K562 (cell line): ENCODE results near the gene SEMA3C. TPM values are rescaled to one million over a fixed set of nuclear protein-coding genes. Genes with fewer than 3 reads are reported as not detected.

Experiments used
- ATAC-seq: fragments of 200-7000 bp; cut with Tn5 transposase; 3 replicates; pipeline ENCODE4 v1.9.1; 2020; ENCODE audit warnings: moderate library complexity
- BruUV-seq: library from RNA; stranded (reverse); fragments of 400-500 nt; replicated peaks from 2 replicates; lab custom pipeline; 2021; lab: Mats Ljungman, UMichigan
- CTCF ChIA-PET: fragments of 300-600 bp; formaldehyde crosslinking; extraction: SDS; loops from one replicate; lab custom pipeline; 2021; ENCODE audit warnings: low intra/inter-chr PET ratio; lab: Yijun Ruan, JAX
- POLR2A ChIA-PET: fragments of 300-600, 350-650 bp; sonication (Branson Sonifier 250); formaldehyde crosslinking; extraction: SDS; loops from one replicate; lab custom pipeline; 2021; ENCODE audit warnings: antibody characterized with exemption, inconsistent platforms; lab: Yijun Ruan, JAX
- DNase-seq, 4 experiments: peaks; one replicate each; pipeline versions ENCODE4 v3.0.0 to v3.0.0-alpha.2; 2011 to 2018; ENCODE audit warnings: low spot score in 3 of 4, mixed read lengths in 3 of 4; ENCODE audit errors: extremely low read depth in 1 of 4
- FAIRE-seq: peaks from 2 replicates; lab custom pipeline; 2011; peaks lifted over from hg19 to GRCh38; lab: Jason Lieb, UNC
- H2AFZ ChIP-seq: 2 replicates; pipeline ENCODE4 v1.6.0; 2011; ENCODE audit warnings: low read depth, low read length, control low read depth, inconsistent platforms
- H3K27ac ChIP-seq: fragments of 200-600 bp; 3 replicates; pipeline ENCODE4 v1.8.0; 2011; ENCODE audit warnings: low read depth, mild to moderate bottlenecking, control low read depth, inconsistent platforms, low read length, moderate library complexity, mixed read lengths; ENCODE audit errors: extremely low read depth
- H3K27me3 ChIP-seq, 2 experiments: fragments of 300-600 bp in 1 of 2; 2 replicates in 1 of 2; 3 replicates in 1 of 2; pipeline versions ENCODE4 v1.6.0 to v1.8.0; 2011; ENCODE audit warnings: inconsistent platforms in 2 of 2, low read length in 2 of 2, mild to moderate bottlenecking in 1 of 2, mixed read lengths in 1 of 2, moderate library complexity in 1 of 2; ENCODE audit not compliant: control insufficient read depth in 2 of 2, insufficient read depth in 2 of 2
- H3K36me3 ChIP-seq: fragments of 300-600 bp; 3 replicates; pipeline ENCODE4 v1.8.0; 2011; ENCODE audit warnings: mild to moderate bottlenecking, low read length, inconsistent platforms; ENCODE audit not compliant: control insufficient read depth, insufficient read depth
- H3K4me1 ChIP-seq, 2 experiments: fragments of 200-600 bp in 1 of 2; replicated peaks in 1 of 2; 2 replicates in 1 of 2; 3 replicates in 1 of 2; pipeline versions ENCODE4 v1.5.1 to v1.8.0; 2011; ENCODE audit warnings: inconsistent platforms in 2 of 2, low read length in 2 of 2, mild to moderate bottlenecking in 1 of 2, mixed read lengths in 1 of 2, moderate library complexity in 1 of 2; ENCODE audit not compliant: control insufficient read depth in 2 of 2, insufficient read depth in 2 of 2
- H3K4me2 ChIP-seq: 2 replicates; pipeline ENCODE4 v1.6.1; 2011; ENCODE audit warnings: low read length, control low read depth, inconsistent platforms, mixed read lengths; ENCODE audit not compliant: insufficient read depth
- H3K4me3 ChIP-seq: fragments of 200-600 bp; sonication (generic), shearing (Covaris generic); 2 replicates; pipeline ENCODE4 v1.5.1; 2016; ENCODE audit warnings: control low read depth, inconsistent platforms
- H3K79me2 ChIP-seq: fragments of 200-600 bp; 3 replicates; pipeline ENCODE4 v1.8.0; 2011; ENCODE audit warnings: low read length, inconsistent platforms; ENCODE audit not compliant: control insufficient read depth, insufficient read depth
- H3K9ac ChIP-seq, 2 experiments: 2 replicates each; pipeline versions ENCODE4 v1.6.0 to v1.6.1; 2011; ENCODE audit warnings: low read depth in 2 of 2, low read length in 2 of 2, control low read depth in 1 of 2, inconsistent platforms in 1 of 2, mild to moderate bottlenecking in 1 of 2, mixed read lengths in 1 of 2; ENCODE audit not compliant: insufficient read depth in 1 of 2
- H3K9me1 ChIP-seq: one replicate; pipeline ENCODE4 v1.6.0; 2011; ENCODE audit warnings: inconsistent platforms, mild to moderate bottlenecking, low read length, moderate library complexity; ENCODE audit not compliant: control insufficient read depth, insufficient read depth
- H3K9me3 ChIP-seq: replicated peaks from 2 replicates; pipeline ENCODE4 v1.5.1; 2011; ENCODE audit warnings: low read depth, low read length, inconsistent platforms; ENCODE audit not compliant: control insufficient read depth, insufficient read depth
- H4K20me1 ChIP-seq: replicated peaks from 2 replicates; pipeline ENCODE4 v1.6.1; 2011; ENCODE audit warnings: low read length, inconsistent platforms, mixed read lengths; ENCODE audit not compliant: control insufficient read depth, insufficient read depth
- BRF2 ChIP-seq: IDR thresholded peaks from 3 replicates; pipeline ENCODE4 v1.6.1; 2011; ENCODE audit warnings: borderline replicate concordance, mild to moderate bottlenecking; ENCODE audit not compliant: insufficient read length, insufficient read depth
- CCNT2 ChIP-seq: IDR thresholded peaks from 2 replicates; pipeline ENCODE4 v1.6.1; 2011; ENCODE audit warnings: borderline replicate concordance, low read depth, mild to moderate bottlenecking, moderate library complexity, mixed read lengths, low read length; ENCODE audit not compliant: insufficient read length; ENCODE audit errors: extremely low read depth
- FIP1L1 ChIP-seq: fragments of 200-400 bp; formaldehyde crosslinking; IDR thresholded peaks from 2 replicates; pipeline ENCODE4 v1.6.1; 2018; ENCODE audit warnings: mild to moderate bottlenecking, low read depth, low read length; ENCODE audit not compliant: poor library complexity, severe bottlenecking
- KDM2B ChIP-seq: fragments of 250-450 bp; sonication (Bioruptor Pico); IDR thresholded peaks from 2 replicates; pipeline ENCODE4 v1.8.0; 2021; ENCODE audit warnings: mild to moderate bottlenecking, moderate library complexity
- MEIS2 ChIP-seq: fragments of 450-650 bp; IDR thresholded peaks from 2 replicates; pipeline ENCODE4 v1.6.1; 2014; ENCODE audit warnings: mild to moderate bottlenecking; ENCODE audit not compliant: partially characterized antibody
- NFE2L1 ChIP-seq: fragments of 450-650 bp; IDR thresholded peaks from 2 replicates; pipeline ENCODE4 v1.6.1; 2016; ENCODE audit warnings: missing genetic modification characterization, low read depth, mild to moderate bottlenecking, missing compliant biosample characterization, moderate library complexity, borderline replicate concordance
- NFRKB ChIP-seq: fragments of 450-650 bp; IDR thresholded peaks from 2 replicates; pipeline ENCODE4 v1.6.1; 2016; ENCODE audit warnings: low read depth
- SNAPC5 ChIP-seq: fragments of 250-450 bp; sonication (Bioruptor Pico); IDR thresholded peaks from 2 replicates; pipeline ENCODE4 v1.8.0; 2021; ENCODE audit warnings: moderate library complexity, mild to moderate bottlenecking, inconsistent platforms
- STAG1 ChIP-seq: sonication (generic); formaldehyde crosslinking; IDR thresholded peaks from 2 replicates; pipeline ENCODE4 v1.5.0; 2020; ENCODE audit warnings: missing genetic modification reagents, borderline replicate concordance
- TARDBP ChIP-seq: fragments of 450-650 bp; IDR thresholded peaks from 2 replicates; pipeline ENCODE4 v1.6.1; 2016
- ZBTB43 ChIP-seq: sonication (generic); formaldehyde crosslinking; IDR thresholded peaks from 2 replicates; pipeline ENCODE4 v1.8.0; 2023; ENCODE audit warnings: mild to moderate bottlenecking, missing genetic modification reagents
- ZFP30 ChIP-seq: fragments of 250-450 bp; sonication (Bioruptor Pico); IDR thresholded peaks from 2 replicates; pipeline ENCODE4 v1.8.0; 2022; ENCODE audit warnings: moderate library complexity, mild to moderate bottlenecking, inconsistent platforms, borderline replicate concordance
- WGBS: fragments of 100-300 bp; shearing (Covaris generic); methylation state at CpG from one replicate; pipeline ENCODE4 v1.1.6; 2016; ENCODE audit warnings: low coverage, mixed read lengths; ENCODE audit not compliant: insufficient coverage; ENCODE audit errors: missing lambda C conversion rate; 5-methylcytosine and 5-hydroxymethylcytosine counted together
- in situ Hi-C: fragments of 300-500 bp; cut with MboI; formaldehyde crosslinking; loops from 4 replicates; pipeline ENCODE4 v1.15.0; 2018; ENCODE audit warnings: inconsistent platforms, mixed read lengths
- intact Hi-C: fragments of 100-400 bp; cut with micrococcal nuclease; formaldehyde crosslinking; loops from 2 replicates; pipeline ENCODE4 v1.14.2; 2022
- polyA plus RNA-seq, 8 experiments: library from polyadenylated mRNA; depleted of rRNA in 4 of 8; stranded (reverse) in 5 of 8; unstranded in 3 of 8; fragments of >200 nt; fragmentation: Nextera tagmentation in 2 of 8; fragmentation: Illumina TruSeq in 1 of 8; extraction: Ambion mirVana in 2 of 8; extraction: Trizol in 1 of 8; gene quantifications; 2 replicates each; pipeline versions ENCODE4 v1.2.1 to v1.2.3, GENCODE V29; 2011 to 2014; ENCODE audit warnings: inconsistent platforms in 1 of 8, missing spikeins in 1 of 8
- total RNA-seq, 7 experiments: library from RNA; depleted of rRNA in 6 of 7; stranded (reverse); fragments of >200 nt in 6 of 7; fragmentation: Illumina TruSeq in 2 of 7; extraction: Trizol in 2 of 7; gene quantifications; 2 replicates each; pipeline versions ENCODE4 v1.2.1 to v1.2.3, GENCODE V29; 2011 to 2021; ENCODE audit warnings: low replicate concordance in 1 of 7

The SEMA3C gene
- total and polyA plus RNA-seq, 9 of the 15 experiments (the other 6 are each of a cell fraction or from before 2014, with no cell fraction given) = 0.04 to 0.36 (median 0.12) TPM; not detected in 3

GRCh38 chr7:80824253-80824652 is 94.6 kb downstream of the SEMA3C start:
- no peak overlapping the region for H3K4me2 ChIP-seq
- H2AFZ ChIP-seq = no peak overlapping the region
- H3K4me3 ChIP-seq = no peak overlapping the region
- ATAC-seq (no peak), FAIRE-seq (no peak), DNase-seq (no peak)
- H4K20me1 ChIP-seq = no peaks in the 10 kb centered on the region
- CTCF ChIA-PET = no interaction called here
- 0% methylated on average over 5 of the region's 5 CpGs for WGBS
- no peaks in the 10 kb centered on the region for H3K79me2 ChIP-seq
- no peak for TF ChIP-seq MEIS2
- H3K27ac ChIP-seq = no peak overlapping the region
- H3K36me3 ChIP-seq = no peaks in the 10 kb centered on the region
- intact Hi-C loops (no loop called here), in situ Hi-C loops (no loop called here)
- POLR2A ChIA-PET = no interaction called here
- H3K9me1 ChIP-seq = no peaks in the 10 kb centered on the region
- H3K9me3 ChIP-seq = peaks cover 2% of the 10 kb centered on the region; the same call in 1 of the 2 replicates
- no peak overlapping the region for H3K9ac ChIP-seq
- no peaks in the 10 kb centered on the region for H3K4me1 ChIP-seq
- no TSS peak for BruUV-seq
- no peaks in the 10 kb centered on the region for H3K27me3 ChIP-seq

GRCh38 chr7:80823057-80823456 is 95.8 kb downstream of the SEMA3C start:
- Histone ChIP-seq H4K20me1 (no peaks in the 10 kb centered on the region), H3K9me1 (no peaks in the 10 kb centered on the region), H3K9me3 (peaks cover 3% of the 10 kb centered on the region; the same call in 1 of the 2 replicates), H3K4me3 (no peak overlapping the region), H3K4me1 (no peaks in the 10 kb centered on the region), H2AFZ (no peak overlapping the region), H3K27me3 (no peaks in the 10 kb centered on the region), H3K79me2 (no peaks in the 10 kb centered on the region), H3K9ac (no peak overlapping the region), H3K4me2 (no peak overlapping the region), H3K36me3 (no peaks in the 10 kb centered on the region), H3K27ac (no peak overlapping the region)
- POLR2A ChIA-PET = no interaction called here
- ATAC-seq (no peak), DNase-seq (no peak), FAIRE-seq (no peak)
- intact Hi-C loops = no loop called here
- CTCF ChIA-PET = no interaction called here
- in situ Hi-C loops = no loop called here
- no TSS peak for BruUV-seq
- WGBS = 0% methylated on average over 3 of the region's 3 CpGs
- TF ChIP-seq KDM2B (CRISPR knock-in tag) = no peak
- no peak for TF ChIP-seq SNAPC5
- TF ChIP-seq CCNT2 = no peak
- no peak for TF ChIP-seq ZFP30 (CRISPR knock-in tag)
- TF ChIP-seq TARDBP = no peak
- no peak for TF ChIP-seq STAG1 (CRISPR knock-in tag)
- TF ChIP-seq ZBTB43 = no peak
- no peak for TF ChIP-seq NFE2L1 (tag)
- TF ChIP-seq FIP1L1 = no peak
- TF ChIP-seq NFRKB = no peak
- no peak for TF ChIP-seq BRF2
